Measurements from ENCODE around the gene C1QTNF9. TPM values are rescaled to one million over a fixed set of nuclear protein-coding genes. Genes with fewer than 3 reads are reported as not detected.
"Not testable (repeated sequence)": the region's sequence is repeated elsewhere in the genome, so short reads cannot be mapped to it uniquely, and the experiment has no call there.

C1QTNF9 gene
- total and polyA plus RNA-seq, 2 donors (not counting 1 experiment from before 2014, with no cell fraction given): not detected

DNA sequence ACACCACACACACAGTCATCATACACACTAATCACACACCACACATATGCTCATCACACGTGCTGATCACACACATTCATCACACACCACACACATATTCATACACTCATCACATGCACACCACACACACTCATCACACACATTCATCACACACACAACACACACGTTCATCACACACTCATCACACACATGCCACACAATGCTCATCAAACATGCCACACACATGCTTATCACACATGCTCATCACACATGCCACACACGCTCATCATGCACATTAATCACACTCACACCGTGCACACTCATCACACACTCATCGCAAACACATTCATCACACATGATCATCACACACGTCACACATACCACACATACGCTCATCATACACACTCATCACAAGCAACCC lies 47.5 kb downstream of the C1QTNF9 start:
- CTCF ChIA-PET: no interaction called here
- Histone ChIP-seq H3K9ac (ENCODE audit: low read length) (no peak overlapping the region), H4K20me1 (ENCODE audit: control insufficient read depth, insufficient read depth, low read length, poor library complexity, severe bottlenecking) (no peaks in the 10 kb centered on the region), H3K27me3 (replicated peaks in 1 of 4; ENCODE audit: control extremely low read depth in 1 of 4, control insufficient read depth in 3 of 4, insufficient read depth in 4 of 4, low read length in 3 of 4) (no peaks in the 10 kb centered on the region), H3K4me1 (ENCODE audit: control insufficient read depth in 2 of 2, insufficient read depth in 2 of 2, low read length in 2 of 2) (no peaks in the 10 kb centered on the region), H3K4me2 (replicated peaks; ENCODE audit: low read depth, low read length, poor library complexity, severe bottlenecking) (no peak overlapping the region), H3K79me2 (ENCODE audit: control insufficient read depth, insufficient read depth, low read length) (no peaks in the 10 kb centered on the region), H2AFZ (ENCODE audit: insufficient read depth, low read depth, low read length, poor library complexity, severe bottlenecking) (no peak overlapping the region), H3K4me3 (ENCODE audit: control extremely low read depth in 1 of 5, extremely low read depth in 1 of 5, insufficient read depth in 1 of 5, low read depth in 2 of 5, low read length in 4 of 5) (no peak overlapping the region), H3K27ac (ENCODE audit: low read length in 2 of 2) (no peak overlapping the region), H3K9me3 (ENCODE audit: control extremely low read depth in 1 of 3, control insufficient read depth in 2 of 3, insufficient read depth in 1 of 3, low read length in 2 of 3) (peaks cover 0 to 4% (median 0%) of the 10 kb centered on the region in 3 donors), H3K36me3 (replicated peaks in 1 of 2; ENCODE audit: control extremely low read depth in 1 of 2, control insufficient read depth in 1 of 2, extremely low read depth in 1 of 2, insufficient read depth in 2 of 2, low read length in 1 of 2) (no peaks in the 10 kb centered on the region)
- H3K9me3 Mint-ChIP-seq (ENCODE audit: insufficient read depth): no peaks in the 10 kb centered on the region
- H3K27me3 Mint-ChIP-seq: no peaks in the 10 kb centered on the region
- POLR2A ChIA-PET: no interaction called here
- no peak for TF ChIP-seq EZH2 (IDR thresholded peaks at IDR 0.05; ENCODE audit: borderline replicate concordance, insufficient read depth, low read depth, low read length, poor library complexity, severe bottlenecking)
- TF ChIP-seq, protein P1, sequence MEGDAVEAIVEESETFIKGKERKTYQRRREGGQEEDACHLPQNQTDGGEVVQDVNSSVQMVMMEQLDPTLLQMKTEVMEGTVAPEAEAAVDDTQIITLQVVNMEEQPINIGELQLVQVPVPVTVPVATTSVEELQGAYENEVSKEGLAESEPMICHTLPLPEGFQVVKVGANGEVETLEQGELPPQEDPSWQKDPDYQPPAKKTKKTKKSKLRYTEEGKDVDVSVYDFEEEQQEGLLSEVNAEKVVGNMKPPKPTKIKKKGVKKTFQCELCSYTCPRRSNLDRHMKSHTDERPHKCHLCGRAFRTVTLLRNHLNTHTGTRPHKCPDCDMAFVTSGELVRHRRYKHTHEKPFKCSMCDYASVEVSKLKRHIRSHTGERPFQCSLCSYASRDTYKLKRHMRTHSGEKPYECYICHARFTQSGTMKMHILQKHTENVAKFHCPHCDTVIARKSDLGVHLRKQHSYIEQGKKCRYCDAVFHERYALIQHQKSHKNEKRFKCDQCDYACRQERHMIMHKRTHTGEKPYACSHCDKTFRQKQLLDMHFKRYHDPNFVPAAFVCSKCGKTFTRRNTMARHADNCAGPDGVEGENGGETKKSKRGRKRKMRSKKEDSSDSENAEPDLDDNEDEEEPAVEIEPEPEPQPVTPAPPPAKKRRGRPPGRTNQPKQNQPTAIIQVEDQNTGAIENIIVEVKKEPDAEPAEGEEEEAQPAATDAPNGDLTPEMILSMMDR (IDR thresholded peaks at IDR 0.05): no peak
- H3K4me3 Mint-ChIP-seq: no peak overlapping the region
- H3K27ac Mint-ChIP-seq: no peak overlapping the region
- no peaks in the 10 kb centered on the region for H3K4me1 Mint-ChIP-seq
- no peak for DNase-seq
- intact Hi-C loops (cut with micrococcal nuclease): no loop called here
- 96% methylated on average over 7 of the region's 7 CpGs for WGBS (ENCODE audit: insufficient coverage)
- ATAC-seq (ENCODE audit: low read depth): no peak

DNA sequence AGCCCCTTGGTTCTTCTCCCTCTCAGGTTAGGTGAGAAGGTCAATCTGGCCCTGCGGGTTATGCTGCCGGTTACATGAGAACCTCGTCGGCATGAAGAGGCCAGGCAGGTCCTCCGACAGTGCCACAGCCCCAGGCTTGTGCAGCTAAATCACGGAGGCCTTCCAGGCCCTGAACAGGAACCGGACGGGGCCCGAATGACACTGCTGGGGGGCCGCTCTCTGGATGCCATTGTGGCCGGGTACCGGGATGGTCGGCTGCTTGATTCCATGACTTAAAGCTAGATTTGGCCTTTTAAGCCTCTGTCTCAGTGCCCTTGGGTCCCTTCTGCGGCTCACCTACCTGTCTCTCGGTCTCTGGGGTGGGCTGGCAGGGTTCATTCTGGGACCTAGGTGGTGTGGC lies 48.4 kb downstream of the C1QTNF9 start:
- DNase-seq: no peak
- Mint-ChIP-seq H3K4me3 (no peak overlapping the region), H3K27ac (no peak overlapping the region), H3K9me3 (ENCODE audit: insufficient read depth) (no peaks in the 10 kb centered on the region), H3K27me3 (no peaks in the 10 kb centered on the region), H3K4me1 (no peaks in the 10 kb centered on the region)
- Histone ChIP-seq H3K4me3 (ENCODE audit: control extremely low read depth in 1 of 5, extremely low read depth in 1 of 5, insufficient read depth in 1 of 5, low read depth in 2 of 5, low read length in 4 of 5) (no peak overlapping the region), H3K36me3 (replicated peaks in 1 of 2; ENCODE audit: control extremely low read depth in 1 of 2, control insufficient read depth in 1 of 2, extremely low read depth in 1 of 2, insufficient read depth in 2 of 2, low read length in 1 of 2) (no peaks in the 10 kb centered on the region), H3K4me1 (ENCODE audit: control insufficient read depth in 2 of 2, insufficient read depth in 2 of 2, low read length in 2 of 2) (no peaks in the 10 kb centered on the region), H3K79me2 (ENCODE audit: control insufficient read depth, insufficient read depth, low read length) (no peaks in the 10 kb centered on the region), H3K4me2 (replicated peaks; ENCODE audit: low read depth, low read length, poor library complexity, severe bottlenecking) (no peak overlapping the region), H2AFZ (ENCODE audit: insufficient read depth, low read depth, low read length, poor library complexity, severe bottlenecking) (no peak overlapping the region), H3K27ac (ENCODE audit: low read length in 2 of 2) (no peak overlapping the region), H4K20me1 (ENCODE audit: control insufficient read depth, insufficient read depth, low read length, poor library complexity, severe bottlenecking) (no peaks in the 10 kb centered on the region), H3K9ac (ENCODE audit: low read length) (no peak overlapping the region), H3K9me3 (ENCODE audit: control extremely low read depth in 1 of 3, control insufficient read depth in 2 of 3, insufficient read depth in 1 of 3, low read length in 2 of 3) (peaks cover 0 to 4% (median 0%) of the 10 kb centered on the region in 3 donors), H3K27me3 (replicated peaks in 1 of 4; ENCODE audit: control extremely low read depth in 1 of 4, control insufficient read depth in 3 of 4, insufficient read depth in 4 of 4, low read length in 3 of 4) (no peaks in the 10 kb centered on the region)
- 97% methylated on average over 13 of the region's 15 CpGs for WGBS (ENCODE audit: insufficient coverage)
- no peak for ATAC-seq (ENCODE audit: low read depth)
- POLR2A ChIA-PET: no interaction called here
- intact Hi-C loops (cut with micrococcal nuclease): no loop called here
- no peak for TF ChIP-seq EZH2 (IDR thresholded peaks at IDR 0.05; ENCODE audit: borderline replicate concordance, insufficient read depth, low read depth, low read length, poor library complexity, severe bottlenecking)
- TF ChIP-seq, protein P1 (IDR thresholded peaks at IDR 0.05): no peak
- CTCF ChIA-PET: no interaction called here

DNA sequence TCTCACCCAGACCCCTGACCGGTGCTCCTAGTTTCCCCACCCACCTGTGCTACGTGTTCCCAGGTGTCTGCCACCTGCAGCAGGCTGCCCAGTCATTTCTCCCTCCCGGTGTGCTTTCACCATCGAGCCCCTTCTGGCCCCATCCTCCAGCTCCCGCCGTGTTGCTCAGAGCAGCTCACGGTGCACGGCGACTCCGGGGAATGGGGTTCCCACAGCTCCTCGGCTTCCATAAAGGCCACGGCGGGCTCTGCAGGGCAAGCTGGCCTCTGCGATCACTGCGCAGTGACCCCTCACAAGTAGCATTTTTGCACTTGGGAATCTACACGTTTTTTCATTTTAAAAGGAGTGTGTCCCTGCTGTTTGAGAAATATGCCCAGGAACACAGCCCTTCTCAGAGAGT lies 49.5 kb downstream of the C1QTNF9 start:
- CTCF ChIA-PET; H3K27me3 ChIP-seq (replicated peaks in 1 of 4; ENCODE audit: control extremely low read depth in 1 of 4, control insufficient read depth in 3 of 4, insufficient read depth in 4 of 4, low read length in 3 of 4); DNase-seq; H3K27ac ChIP-seq (ENCODE audit: low read length in 2 of 2); ATAC-seq (ENCODE audit: low read depth); H3K79me2 ChIP-seq (ENCODE audit: control insufficient read depth, insufficient read depth, low read length); intact Hi-C loops (cut with micrococcal nuclease); H3K4me3 ChIP-seq (ENCODE audit: control extremely low read depth in 1 of 5, extremely low read depth in 1 of 5, insufficient read depth in 1 of 5, low read depth in 2 of 5, low read length in 4 of 5); H3K4me1 ChIP-seq (ENCODE audit: control insufficient read depth in 2 of 2, insufficient read depth in 2 of 2, low read length in 2 of 2); H3K36me3 ChIP-seq (replicated peaks in 1 of 2; ENCODE audit: control extremely low read depth in 1 of 2, control insufficient read depth in 1 of 2, extremely low read depth in 1 of 2, insufficient read depth in 2 of 2, low read length in 1 of 2); H3K9me3 Mint-ChIP-seq (ENCODE audit: insufficient read depth); H2AFZ ChIP-seq (ENCODE audit: insufficient read depth, low read depth, low read length, poor library complexity, severe bottlenecking); H3K4me1 Mint-ChIP-seq; H3K27me3 Mint-ChIP-seq; H3K4me3 Mint-ChIP-seq; H3K4me2 ChIP-seq (replicated peaks; ENCODE audit: low read depth, low read length, poor library complexity, severe bottlenecking); H3K9me3 ChIP-seq (ENCODE audit: control extremely low read depth in 1 of 3, control insufficient read depth in 2 of 3, insufficient read depth in 1 of 3, low read length in 2 of 3); POLR2A ChIA-PET; H3K9ac ChIP-seq (ENCODE audit: low read length); H3K27ac Mint-ChIP-seq; H4K20me1 ChIP-seq (ENCODE audit: control insufficient read depth, insufficient read depth, low read length, poor library complexity, severe bottlenecking): not testable (repeated sequence)
- WGBS (ENCODE audit: insufficient coverage): 87% methylated on average over 12 of the region's 16 CpGs
